Measurements from ENCODE around the gene PDE9A.
A peak's percentile ranks its signal among the peaks of the same experiment; 100 is the strongest.

The PDE9A gene

DNA sequence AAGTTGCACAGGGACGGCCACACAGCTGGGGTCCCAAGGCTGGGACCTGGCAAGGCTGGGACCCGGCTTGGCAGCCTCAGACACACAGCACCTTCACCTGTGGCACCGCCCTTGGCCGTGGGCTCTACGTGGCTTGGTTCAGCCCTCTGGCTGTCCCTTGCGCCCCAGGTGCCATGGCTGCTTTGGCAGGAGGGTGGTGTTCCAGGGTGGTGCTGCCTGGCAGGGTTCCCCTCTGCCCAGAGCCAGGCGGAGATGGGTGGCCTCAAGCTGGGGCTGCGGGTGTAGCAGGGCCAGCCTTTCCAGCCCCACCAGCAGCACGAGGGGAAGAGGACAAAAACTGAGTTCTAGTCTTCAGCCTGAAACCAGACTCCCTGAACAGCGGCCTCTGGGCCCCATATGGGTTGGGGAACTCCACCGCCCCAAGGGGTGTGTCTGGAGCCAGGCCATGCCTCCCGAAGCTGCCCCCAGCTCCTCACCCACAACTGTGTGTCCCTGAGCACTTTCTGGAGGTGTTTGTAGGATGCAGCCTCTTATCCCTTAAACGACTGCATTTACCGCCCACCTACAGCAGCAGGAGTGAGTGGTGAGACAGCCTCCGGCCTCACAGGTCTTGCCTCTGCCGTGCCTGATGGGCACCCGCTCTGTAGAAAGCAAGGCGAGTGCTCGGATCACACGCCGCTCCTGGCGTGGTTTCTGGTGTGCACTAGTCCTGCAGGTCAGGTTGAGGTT lies 92.3 kb downstream of the PDE9A start:
- no peak for DNase-seq

DNA sequence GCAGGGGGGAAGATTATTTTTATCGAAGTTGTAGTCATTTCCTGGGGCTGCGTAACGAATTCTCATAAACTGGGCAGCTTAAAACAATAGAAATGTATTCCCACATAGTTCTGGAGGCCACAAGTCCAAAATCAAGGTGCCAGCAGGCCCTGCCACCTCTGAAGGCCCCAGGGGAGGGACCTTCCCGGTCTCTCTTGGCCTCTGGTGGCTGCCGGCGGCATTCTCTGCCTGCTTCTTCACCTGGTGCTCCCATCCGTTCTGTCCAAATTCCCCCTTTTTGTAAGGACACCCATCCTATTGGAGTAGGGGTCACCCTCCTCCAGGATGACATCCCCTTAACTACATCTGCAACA lies 92.8 kb downstream of the PDE9A start:
- no peak for DNase-seq

GRCh38 chr21:42746593-42747275 lies 93.3 kb downstream of the PDE9A start:
- peak; percentile 82 for DNase-seq

- no peak for DNase-seq
These were observed 93.9 kb downstream of the PDE9A start for GRCh38 chr21:42747276-42747701.

- no peak for DNase-seq
These were observed 94.4 kb downstream of the PDE9A start for GRCh38 chr21:42747746-42748351.

DNA sequence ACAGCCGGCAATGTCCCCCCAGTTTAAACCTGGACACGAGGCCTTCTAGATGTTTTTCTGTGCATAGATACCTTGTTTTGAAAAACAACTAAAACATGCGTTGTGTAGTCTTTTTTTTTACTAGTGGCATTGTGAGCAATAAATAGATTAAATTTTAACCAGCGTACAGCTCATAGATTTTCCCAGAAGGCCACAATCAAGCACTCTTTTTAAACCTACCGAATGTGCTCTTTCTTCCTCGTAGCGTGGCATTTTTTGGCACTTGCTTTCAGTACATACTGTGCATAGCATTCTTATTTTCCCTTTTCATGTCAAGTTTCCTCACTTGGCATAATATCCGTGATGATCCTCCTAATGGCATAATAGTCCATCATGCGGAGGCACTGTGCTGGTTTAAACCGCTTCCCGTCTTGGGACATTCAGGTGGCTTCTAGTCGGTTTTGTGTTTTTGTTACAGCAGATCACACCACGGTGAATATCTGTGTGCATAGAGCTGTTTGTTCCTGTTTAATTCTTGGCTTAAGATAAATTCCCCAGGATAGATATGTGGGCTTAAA lies 95.3 kb downstream of the PDE9A start:
- DNase-seq: no peak

DNA sequence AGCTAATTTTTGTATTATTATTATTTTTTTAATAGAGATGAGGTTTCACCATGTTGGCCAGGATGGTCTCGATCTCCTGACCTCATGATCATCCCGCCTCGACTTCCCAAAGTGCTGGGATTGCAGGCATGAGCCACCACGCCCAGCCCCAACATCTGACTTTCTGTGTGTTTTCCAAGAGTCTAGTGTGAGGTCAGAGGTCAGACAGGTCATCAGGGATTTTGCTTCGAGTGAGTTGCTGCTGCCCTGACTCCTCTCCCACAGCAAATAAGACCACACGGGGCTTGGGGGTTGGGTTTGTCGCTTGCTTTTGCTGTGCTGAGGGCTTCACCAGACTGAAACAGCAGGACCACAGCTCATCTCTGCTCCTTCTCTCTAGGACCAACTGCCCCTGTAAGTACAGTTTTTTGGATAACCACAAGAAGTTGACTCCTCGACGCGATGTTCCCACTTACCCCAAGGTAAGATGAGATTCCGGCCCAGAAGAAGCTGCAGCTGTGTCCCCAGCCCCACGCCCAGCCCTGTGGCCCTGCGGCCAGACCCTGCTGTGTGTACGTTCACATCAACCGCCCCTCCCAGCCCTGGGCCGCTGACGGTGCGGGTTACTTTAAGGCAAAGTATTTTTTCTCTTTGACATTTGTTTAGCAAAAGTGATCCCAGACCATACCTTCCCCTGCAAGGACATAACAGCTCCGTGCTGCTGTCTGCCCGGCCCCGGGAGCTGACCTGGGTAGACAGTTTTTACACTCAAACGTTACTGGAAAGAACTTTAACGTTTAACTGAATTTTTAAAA lies 97.5 kb downstream of the PDE9A start:
- no peak for DNase-seq

DNA sequence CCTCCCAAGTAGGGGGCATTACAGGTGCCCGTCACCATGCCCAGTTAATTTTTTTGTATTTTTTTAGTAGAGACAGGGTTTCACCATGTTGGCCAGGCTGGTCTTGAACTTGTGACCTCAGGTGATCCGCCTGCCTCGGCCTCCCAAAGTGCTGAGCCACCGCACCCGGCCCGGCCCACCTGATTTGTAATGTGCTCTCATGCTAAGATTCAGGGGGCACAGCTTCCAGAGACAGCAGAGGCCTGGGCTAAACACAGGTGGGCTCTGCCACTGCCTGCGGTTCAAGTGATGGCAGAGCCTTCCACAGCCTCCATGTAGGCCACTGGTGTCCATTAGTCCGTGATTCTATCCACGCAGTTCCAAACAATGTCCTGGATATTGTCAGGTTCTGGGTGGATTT lies 98.4 kb downstream of the PDE9A start:
- DNase-seq: no peak

- DNase-seq: no peak
These were observed 100.4 kb downstream of the PDE9A start for GRCh38 chr21:42753804-42754203.

GRCh38 chr21:42754270-42754933 lies 101.0 kb downstream of the PDE9A start:
- DNase-seq: no peak

DNA sequence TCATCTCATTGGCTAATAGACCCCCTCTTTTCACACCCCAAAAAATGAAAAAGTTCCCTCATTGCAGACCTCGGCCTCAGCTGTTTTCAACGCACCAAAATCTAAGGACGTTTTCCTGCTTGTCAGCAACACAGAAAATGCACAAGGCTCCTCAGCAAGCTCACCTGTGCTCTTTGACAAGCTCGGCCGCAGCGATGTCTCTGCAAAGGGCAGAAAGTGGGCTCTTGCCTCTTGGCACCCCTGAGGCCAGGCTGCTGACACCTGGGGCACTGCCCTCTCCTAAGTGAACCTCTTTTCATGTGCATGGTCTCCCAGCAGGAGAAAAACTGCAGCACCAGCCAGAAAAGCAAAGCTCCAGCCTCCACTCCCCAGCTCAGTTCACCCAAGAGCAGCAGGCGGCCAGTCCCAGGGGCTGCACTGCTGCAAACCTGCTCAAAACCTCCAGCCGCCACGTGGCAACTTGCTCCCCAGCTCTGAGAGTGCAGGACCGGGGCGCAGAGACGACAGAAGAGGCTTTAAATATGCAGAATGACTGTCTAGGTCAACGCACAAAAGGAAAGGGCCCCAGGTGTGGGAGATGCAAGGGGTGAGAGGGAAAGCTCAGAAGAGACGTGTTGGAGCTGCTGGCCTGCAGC lies 101.7 kb downstream of the PDE9A start:
- DNase-seq: no peak

DNA sequence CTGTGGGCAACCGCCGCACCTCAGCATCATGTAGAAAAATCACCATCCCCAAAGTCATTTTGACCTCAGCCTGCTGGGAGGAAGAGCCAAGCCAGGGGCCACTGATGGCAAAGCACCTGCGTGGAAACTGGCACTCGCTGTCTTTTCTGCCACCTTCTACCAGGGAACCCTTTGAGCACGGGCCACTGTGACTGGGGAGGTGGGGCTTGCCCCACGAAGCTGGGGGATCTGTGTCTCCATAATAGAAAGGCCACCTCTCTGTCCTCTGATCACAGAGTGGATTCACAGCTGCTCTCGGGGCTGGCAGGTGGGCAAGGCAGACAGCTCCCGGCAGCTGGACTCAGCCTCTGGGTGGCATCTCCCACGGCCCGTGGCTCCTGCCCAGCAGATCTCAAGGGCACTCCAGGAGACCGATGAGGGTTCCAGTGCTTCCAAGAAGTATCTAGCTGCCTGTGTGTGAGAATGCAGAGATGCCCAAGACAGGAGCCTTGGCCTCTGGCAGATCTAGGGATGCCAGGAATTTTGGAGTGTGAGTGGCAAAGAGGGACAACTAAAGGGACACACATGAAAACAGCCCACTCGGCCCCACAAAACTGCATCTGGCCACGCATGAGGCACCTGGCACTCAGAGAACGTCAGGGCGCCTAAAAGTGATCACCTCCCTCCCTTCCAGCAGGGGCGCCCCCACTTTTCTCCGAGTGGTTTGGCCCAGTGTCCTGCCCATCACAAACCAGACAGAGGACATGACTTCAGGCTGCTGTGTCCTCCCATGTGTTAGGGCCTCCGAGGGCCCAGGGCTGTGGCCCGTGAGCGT lies 102.6 kb downstream of the PDE9A start:
- DNase-seq: no peak

DNA sequence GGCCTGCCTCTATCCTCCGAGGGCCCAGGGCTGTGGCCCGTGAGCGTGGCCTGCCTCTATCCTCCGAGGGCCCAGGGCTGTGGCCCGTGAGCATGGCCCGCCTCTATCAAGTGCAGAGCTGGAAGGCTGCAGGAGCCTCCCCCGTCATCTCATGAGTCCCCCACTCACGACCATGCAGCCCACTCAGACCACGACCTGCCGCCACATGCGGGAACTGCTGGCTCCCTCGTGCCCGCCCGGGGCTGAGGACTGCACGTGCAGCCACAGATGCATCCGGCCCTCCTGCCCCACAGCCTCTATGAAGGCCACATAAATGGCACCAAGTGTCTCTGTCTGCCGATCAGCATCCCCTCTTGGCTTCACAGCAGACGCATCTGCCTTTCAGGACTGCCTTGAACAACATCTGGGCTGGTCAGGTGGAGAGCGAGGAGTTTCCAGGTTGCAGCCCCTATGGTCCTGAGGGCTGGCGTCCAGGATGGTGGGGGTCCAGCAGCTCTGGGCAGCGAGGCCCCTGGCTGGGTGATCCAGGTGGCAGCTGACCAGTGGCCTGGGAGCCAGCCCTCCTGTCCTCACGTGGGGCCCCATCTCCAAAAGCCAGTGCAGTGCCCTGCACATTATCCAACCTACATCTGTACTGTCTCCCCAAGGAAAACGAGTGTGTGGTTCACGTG lies 103.3 kb downstream of the PDE9A start:
- no peak for DNase-seq

- DNase-seq: no peak
These were observed 104.0 kb downstream of the PDE9A start for GRCh38 chr21:42757422-42757821.

- DNase-seq: no peak
These were observed 104.6 kb downstream of the PDE9A start for GRCh38 chr21:42757826-42758655.

DNA sequence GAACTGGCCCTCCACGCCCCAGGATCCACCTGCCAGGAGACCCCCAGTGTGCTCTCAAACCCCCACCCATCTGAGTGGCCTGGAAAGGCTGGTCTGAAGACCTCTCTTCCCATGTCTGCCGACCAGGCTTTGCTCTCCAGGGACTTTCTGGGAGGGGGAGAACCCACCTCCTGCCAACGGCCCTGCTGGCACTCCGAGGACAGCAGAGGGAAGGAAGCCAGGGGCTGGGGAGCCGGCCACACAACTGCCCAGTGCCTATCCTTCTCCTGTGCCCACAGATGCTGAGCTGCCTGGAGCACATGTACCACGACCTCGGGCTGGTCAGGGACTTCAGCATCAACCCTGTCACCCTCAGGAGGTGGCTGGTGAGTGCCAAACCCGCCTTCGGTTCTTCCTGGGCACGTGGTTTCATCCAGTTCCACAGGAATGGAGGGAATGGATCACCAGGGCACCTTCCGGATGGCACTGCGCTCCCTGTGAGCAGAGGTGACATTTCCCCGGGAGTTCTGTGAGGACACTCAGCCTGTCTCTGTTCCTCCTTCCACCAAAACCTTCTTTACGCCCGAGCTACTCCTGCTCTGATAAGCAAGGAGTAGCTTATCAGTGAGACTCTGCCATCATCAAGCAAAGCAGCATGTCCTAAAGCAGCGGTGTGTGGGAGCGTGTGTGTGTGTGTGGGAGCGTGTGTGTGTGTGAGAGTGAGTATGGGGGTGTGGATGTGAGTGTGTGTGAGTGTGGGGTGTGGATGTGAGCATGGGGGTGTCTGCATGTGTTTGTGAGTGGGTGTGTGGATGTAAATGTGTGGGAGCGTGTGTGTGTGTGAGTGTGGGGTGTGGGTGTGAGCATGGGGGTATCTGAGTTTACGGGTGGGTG lies 105.5 kb downstream of the PDE9A start:
- no peak for DNase-seq

GRCh38 chr21:42759594-42759927 lies 106.1 kb downstream of the PDE9A start:
- DNase-seq: no peak

- DNase-seq: no peak
These were observed 107.0 kb downstream of the PDE9A start for GRCh38 chr21:42760361-42760950.

All from MV-4-11 (cell line).